HG03066 (cell line): Measurements from ENCODE around the gene VPS37D.

Experiments used
- ATAC-seq: cut with Tn5 transposase; IDR thresholded peaks from one replicate; pipeline ENCODE4 v1.9.1; 2021; ENCODE audit warnings: low read depth; ENCODE audit not compliant: unreplicated experiment

VPS37D gene

DNA sequence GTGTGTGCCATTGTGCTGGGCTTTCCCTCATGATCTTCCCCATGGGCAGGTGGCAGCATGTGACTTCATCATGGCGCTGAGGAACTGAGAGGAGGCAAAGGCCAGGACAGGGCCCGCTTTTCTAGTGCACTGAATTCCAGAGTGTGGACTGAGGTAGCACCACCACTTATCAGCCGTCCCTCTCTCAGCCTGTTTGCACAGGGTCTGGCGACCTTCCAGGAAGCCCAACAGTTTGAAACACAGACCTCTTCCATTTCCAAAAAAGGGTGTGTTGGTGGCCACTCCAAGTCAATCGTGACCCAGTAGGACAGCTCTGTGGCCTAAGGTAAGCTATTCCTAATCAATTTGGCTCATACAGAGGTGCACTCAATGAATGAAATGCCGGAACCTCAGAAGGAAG lies 11.2 kb downstream of the VPS37D start:
- no peak for ATAC-seq

DNA sequence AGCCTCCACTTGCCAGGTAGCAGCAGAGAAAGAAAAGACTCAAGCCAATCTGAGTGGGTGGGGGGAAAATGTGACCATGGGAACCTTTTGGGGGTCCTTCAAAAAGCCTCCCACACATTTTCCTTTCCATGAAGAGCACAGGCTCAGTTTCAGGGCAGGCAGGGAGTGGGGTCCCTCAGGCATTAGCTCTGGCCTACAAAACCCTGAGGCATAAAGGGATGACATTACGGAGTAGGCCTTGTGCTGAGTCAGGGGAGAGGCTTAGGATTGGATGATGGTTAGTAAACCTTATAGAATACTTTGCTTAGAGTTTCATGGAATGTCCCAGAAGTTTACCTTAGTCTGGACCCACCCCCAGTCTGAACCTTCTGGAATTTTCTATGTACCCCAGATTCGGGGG lies 12.1 kb downstream of the VPS37D start:
- no peak for ATAC-seq

DNA sequence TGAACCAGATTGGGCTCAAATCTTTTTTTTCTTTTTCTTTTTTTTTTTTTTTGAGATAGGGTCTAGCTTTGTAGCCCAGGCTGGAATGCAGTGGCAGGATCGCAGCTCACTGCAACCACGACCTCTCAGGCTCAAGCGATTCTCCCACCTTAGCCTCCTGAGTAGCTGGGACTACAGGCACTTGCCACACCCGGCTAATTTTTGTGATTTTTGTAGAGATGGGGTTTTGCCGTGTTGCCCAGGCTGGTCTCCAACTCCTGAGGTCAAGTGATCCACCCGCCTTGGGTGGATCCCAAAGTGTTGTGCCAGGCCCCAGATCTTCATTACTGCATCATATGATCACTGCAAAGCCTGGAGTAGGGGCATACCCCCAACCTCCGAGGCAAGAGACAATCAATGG lies 12.9 kb downstream of the VPS37D start:
- no peak for ATAC-seq

DNA sequence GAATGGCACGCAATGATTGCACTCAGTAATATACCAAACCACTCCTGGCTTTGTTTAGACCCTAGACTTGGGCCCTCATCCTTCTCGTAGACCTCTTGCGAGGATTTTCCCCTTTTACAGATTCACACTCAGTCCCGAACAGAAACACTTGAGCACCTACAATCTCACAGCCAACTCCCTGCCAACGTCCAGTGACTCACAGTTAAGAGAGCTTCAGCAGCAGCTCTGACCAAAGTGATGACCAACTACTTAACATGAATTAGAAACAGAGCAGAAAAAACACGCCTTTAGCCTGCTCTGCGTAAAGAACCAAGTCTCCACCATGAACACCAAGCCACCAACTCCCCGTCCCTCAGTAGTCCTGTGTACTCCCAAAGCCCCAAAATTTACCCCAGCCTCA lies 13.4 kb downstream of the VPS37D start:
- no peak for ATAC-seq

DNA sequence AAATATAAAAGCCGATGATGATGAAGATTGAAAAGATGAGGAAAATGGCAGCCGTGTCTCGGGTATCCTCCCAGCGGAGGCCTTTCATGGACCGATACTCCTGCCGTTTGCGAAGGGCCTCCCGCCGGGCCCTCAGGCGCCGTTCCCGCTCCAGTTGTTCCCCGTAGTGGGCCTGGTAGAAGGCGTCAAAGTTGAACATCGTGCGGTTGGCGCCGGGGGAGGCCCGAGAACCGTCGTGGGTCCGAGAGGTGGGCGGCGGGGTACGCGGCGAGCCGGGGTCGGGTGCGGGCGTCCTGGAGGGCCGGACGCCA lies 15.1 kb downstream of the VPS37D start:
- ATAC-seq = no peak

DNA sequence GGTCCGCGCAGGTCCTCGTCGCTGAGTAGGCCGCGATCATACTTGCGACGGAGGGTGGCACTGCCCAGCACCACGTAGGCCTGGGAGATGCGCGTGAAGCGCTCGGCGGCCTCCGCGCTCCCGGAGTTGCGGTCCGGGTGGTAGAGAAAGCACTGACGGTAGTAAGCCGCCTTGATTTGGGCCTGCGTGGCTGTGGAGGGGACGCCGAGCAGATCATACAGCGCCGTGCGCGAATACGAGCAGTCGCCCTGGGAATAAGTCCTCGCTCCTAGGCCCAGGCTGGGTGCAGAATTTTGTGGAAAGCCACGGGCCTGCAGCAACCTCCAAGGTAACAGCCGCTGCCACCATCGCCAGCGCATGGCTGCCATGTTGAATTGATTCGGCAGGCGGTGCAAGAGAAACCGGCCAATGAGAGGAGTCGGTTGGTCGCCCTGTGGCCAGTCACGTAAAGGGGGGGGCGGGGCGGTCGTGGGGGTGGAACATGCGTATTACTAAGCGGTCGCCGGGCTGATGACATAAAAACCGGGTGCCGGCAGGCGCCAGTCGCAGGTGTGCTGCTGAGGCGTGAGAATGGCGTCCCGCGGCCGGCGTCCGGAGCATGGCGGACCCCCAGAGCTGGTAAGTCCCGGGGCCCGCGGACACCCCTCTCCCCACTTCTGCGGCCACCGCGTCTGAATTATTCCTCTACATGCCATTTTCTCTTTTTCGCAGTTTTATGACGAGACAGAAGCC lies 15.6 kb downstream of the VPS37D start, which contains the start of the genes BUD23 and DNAJC30:
Gene BUD23, plus strand, starts transcription at position 542 of the 732 bp plus-strand sequence. Its CDS starts 29 bp downstream, at position 571.
Gene DNAJC30, minus strand, starts transcription at position 398 of the 732 bp plus-strand sequence. Its CDS starts 30 bp downstream, at position 368.
- peak; percentile 89 for ATAC-seq

DNA sequence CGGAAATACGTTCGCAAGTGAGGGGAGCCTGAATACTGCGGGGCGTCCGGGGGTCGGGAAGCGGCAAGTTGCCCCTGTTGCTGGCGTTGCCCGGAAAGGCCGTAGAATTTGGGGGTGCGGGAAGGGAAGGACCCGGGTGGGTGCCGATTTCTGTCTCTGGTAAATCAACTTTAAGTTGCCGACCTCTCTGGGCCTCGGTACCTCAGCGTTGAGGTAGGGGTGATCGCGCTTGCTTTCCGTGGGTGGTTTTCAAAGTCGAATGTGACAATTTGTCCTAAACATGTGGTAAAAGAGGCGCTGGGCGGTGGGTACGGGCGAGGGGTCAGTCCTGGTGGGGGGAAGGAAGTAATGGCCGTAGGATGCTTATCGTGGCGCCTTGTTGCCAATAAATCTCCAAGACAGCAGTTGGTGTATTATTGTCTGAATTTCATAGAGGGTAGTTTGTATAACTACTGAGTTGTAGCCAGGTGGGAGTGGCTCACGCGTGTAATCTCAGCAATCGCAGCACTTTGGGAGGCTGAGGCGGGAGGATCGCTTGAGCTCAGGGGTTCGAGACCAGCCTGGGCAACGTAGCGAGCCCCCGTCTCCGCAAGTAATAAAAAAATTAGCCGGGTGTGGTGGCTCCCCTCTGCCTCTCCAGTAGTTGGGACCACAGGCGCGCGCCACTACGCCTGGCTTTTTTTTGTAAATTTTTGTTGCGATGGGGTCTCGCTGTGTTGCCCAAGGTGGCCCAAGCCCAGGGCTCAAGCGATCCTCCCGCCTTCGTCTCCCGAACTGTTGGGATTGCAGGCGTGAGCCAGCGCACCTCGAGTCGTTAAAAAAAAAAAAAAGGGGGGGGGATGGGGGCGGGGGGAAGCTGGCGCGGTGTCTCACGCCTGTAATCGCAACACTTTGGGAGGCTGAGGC lies 16.4 kb downstream of the VPS37D start:
- ATAC-seq = peak; percentile 14

DNA sequence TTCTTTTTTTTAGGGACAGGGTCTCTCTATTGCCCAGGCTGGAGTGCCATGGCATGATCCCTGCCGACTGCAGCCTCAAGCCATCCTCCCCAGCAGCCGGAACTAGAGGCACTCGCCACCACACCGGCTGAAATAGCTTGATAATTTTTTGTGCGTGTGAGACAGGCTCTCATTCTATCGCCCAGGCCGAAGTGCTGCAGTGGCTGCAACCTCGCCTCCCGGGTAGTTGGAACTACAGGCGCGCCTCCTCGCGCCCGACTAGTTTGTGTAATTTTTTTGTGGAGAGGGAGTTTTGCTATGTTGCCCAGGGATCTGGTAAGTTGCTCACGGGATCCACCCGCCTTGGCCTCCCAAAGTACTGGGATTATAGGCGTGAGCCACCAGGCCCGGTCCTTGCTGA lies 17.7 kb downstream of the VPS37D start:
- no peak for ATAC-seq

DNA sequence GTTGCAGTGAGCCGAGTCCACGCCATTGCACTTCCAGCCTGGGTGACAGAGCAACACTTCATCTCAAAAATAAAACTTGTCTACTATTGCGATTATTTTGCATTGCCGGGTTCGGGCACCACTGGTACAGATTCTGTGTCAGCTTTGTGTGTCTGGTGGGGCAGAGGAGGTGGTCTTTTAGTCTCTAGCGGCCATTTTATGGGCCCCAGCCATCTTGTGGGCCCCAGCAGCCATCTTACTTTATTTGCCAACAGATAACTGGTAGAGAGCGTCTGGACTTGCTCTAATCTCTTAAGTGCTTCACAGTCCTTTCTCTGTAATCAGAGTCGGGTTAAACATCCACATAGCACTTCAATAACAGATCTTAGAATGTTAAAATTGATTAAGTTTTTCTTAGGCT lies 20.7 kb downstream of the VPS37D start:
- no peak for ATAC-seq

DNA sequence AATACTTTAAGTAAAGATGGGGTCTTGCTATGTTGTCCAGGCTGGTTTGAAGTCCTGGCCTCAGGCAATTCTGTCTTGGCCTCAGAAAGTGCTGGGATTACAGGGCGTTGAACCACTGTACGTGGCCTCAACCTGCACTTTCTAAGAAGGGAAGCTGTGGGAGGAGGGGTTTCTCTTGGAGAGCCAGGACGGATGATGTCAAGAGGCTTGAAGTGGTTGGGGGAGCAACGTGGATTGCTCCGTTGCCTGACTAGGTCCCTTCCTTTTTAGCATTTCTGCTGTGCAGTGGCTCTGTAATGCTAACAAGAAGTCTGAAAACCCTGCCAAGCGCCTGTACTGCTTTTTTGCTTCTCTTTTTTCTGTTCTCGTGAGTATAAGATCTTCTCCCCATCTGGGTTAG lies 23.0 kb downstream of the VPS37D start:
- no peak for ATAC-seq

DNA sequence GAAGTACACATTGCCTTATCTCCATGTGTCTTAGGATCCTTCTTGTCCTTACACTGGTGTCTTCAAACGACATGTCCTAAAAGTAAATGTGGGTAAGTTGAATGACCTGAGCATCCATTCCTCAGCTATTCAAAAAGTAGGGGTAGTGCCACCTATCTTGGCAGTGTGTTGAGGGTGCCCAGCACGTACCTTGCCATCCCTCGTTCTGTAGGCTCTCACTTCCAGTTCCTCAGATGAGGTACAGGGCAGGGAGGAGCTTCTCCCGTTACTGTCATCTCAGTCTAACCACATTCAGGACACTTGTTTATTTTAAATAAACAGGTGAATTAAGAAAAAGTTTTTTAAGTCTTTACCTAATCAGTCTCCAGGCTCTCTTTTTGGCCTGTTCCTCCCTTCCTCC lies 28.7 kb downstream of the VPS37D start:
- no peak for ATAC-seq

DNA sequence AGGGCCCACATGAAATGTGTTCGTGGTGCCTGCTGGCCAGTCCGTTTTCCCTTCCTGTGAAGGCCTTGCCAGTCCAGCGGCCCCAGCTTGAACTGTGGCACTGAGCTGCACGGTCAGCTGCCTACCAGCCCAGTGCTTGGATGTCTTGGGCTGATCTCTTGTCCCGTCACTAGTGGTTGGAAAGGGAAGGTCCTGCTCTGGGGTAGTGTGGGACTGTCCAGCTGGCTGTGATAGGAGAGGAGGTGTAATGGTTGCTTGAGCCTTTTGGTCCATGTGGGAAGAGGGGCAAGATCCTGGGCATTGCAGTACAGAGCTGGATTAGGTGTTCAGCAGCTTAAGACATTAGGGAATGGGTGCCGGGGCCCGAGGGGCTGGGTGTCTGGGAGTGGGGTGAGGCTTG lies 30.8 kb downstream of the VPS37D start:
- ATAC-seq = no peak

DNA sequence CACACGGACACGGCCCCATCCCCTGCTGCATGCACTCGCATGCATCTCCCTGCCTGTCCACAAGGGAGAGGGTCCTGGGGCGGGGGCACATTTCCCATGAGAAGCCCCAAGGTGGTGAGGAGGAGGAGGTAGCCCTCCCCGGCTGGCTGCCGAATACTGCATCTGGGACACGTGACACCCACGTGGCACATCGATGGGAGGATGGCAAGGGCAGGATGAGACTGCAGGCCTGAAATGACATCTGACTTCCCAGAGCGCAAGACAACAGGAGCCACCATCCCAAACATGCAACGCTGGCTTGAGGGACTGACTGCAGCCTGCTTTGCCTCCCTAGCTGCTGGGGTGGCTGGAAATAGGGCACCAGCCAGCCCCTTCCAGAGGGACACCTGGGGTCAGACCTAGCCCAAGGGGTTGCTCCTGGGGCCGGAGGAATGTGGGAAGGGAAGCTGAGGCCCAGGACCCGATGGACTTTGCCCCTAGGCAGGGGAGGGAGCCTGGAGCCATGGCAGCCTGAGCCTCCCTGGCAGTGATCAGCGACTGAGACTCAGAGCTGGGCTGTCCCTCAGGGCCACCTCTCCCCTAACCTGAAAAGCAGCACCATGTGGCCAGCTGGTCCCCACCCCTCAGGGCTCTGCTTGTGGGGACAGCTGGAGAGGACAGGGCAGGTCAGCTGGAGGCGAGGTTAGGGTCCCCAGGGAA lies 31.9 kb downstream of the VPS37D start:
- ATAC-seq = no peak

DNA sequence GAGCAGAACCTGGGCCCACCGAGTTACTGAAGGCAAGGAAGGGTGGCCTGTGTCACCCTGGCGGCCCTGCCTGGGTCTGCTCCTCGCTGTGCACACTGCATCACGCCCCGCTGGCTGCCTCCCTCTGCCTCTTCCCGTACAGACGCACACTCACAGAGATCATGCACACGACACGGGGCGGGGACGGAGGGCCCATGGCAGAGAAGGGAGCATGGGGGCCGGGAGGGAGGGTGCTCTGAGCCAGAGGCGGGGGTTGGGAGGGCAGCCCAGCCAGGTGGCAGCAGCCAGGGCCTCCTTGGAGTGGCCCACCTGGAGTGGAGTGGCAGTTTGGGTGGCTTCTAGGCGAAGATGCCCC lies 32.4 kb downstream of the VPS37D start:
- ATAC-seq = no peak

DNA sequence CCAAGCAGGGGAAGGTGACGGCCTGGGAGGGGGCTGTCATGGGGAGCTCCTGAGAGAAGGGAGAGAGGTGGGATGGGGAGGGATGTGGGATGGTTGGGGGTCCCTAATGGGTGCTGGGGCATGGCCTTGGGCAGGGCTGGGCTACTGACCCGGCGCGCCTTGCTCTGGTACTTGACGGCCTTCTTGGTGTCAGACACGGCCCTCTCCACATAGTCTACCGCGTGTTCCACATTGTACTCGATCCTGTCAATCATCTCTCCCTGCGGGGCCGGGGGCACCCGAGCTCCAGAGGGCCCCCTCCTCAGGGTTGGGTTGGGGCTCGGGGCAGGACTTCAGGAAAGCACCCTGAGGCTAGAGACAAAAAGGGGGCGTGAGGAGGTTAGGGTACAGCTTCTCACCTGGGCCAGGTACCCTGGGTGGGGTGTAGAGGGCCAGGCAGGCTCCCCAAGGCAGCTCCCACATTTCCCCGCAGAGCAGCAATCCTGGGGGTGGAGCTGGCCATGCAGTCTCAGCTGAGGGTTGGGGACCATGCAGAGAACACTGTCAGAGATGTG lies 33.0 kb downstream of the VPS37D start:
- no peak for ATAC-seq

DNA sequence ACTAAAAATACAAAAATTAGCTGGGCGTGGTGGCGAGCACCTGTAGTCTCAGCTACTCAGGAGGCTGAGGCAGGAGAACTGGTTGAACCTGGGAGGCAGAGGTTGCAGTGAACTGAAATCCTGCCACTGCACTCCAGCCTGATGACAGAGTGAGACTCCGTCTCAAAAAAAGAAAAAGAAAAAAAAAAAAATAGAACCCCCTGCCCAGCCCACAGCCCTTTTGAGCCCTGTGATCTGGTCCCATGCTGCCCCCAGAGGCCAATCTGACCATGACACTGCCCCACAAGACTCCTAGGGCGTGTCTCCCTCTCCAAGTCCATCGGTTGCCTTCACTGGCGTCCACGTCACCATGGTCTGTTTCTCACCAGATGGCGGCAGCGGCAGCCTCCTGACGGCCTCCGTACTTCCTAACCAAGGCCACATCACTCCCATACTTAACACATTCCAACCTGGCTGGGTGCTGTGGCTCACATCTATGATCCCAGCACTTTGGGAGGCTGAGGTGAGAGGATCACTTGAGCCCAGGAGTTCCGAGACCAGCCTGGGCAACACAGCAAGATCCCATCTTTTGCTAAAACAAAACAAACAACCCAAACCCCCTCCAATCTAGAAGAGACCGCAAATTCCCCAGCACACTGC lies 33.8 kb downstream of the VPS37D start:
- no peak for ATAC-seq

DNA sequence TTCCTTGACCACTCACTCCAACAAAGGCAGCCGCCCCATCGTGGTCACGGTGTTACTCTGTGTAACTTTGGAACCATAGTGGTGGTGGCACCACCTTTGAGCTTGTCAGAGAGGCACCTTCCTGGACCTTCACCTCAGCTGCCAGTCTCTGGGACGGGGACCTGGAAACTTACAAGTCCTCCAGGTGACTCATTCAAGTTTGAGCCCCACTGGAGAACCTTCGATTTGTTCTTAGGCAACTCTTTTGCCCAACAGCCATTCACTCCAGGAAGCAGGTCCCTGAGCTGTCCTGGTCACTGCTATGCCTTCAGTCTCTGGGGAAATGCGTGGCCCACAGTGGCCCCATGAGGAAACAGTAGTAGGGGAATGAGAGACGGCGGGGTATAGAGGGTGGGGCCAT lies 34.6 kb downstream of the VPS37D start:
- no peak for ATAC-seq

DNA sequence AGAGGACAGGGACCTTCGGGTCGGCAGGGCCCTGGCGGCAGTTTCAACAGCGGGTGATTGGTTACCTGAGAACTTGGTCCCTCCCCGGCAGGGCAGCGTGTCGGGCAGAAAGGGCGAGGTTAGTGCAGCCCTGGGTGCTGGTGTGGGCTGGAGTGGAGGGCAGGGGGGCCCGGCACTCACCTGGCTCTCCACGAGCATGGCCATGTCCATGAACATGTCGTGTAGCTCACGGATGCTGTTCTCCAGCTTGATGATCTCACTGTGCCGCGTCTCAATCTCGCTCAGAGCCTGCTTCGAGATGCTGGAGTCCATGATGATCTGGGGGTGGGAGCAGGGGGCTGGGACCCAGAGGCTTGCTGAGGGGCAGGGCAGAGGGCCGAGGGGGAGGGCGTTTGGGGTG lies 35.0 kb downstream of the VPS37D start:
- no peak for ATAC-seq

DNA sequence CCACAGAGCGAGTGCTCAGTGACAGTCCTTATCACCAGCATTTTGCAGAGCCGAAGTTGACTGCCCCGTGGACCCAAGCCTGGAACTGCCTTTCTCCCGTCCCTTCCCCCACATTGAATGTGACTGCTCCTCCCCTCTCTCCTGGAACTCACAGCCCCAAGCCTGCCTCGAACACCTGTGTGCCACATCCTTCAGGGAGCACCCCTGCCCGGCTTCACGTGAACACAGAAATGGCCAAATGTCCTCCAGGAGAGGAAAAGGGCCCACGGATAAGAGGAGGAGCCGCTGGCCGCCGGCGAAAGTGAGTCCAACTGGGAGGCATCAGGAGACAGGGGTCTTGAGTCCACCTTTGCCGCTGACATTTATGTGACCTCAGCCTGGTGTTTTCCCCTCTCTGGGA lies 35.6 kb downstream of the VPS37D start:
- no peak for ATAC-seq

DNA sequence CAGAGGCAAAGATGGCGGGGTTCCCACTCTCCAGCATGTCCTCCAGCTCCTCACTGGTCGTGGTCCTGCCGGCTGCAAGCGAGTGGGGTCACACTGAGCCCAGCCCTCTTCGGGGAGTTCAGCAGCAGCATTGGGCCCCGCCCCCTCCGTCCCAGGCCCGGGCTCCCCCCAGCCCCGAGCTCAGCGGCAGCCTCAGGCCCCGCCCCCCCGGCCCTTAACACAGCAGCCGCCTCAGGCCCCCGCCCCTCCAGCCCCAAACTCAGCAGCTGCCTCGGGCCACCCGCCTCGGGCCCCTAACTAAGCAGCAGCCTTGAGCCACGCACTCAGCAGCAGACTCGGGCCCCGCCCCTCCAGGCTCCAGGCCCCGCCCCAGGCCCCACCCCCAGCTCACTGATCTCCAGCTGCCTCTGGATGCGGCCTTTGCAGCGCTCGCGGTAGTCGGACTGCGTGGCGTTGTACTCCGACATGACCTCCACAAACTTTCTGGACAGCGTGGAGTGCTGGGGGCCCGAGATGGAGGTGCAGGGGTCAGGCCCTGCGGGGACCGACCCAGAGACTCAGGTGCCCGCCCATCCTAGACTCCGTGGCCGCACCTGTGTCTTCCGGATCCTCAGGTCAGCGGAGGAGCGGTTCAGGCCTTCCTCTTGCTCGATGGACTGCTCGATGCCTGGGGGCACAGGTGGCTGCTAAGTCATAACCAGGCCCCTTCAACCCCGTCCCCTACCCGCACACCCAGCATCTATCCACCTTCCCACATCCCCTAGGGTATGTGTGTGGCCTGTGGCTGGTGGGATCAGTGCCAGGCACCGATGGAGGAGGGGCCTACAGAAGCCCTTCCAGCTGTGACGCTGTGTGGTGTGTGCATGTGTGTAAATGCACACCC lies 36.4 kb downstream of the VPS37D start:
- ATAC-seq = no peak
